GF-D8 (cell line): Measurements from ENCODE around the gene CGB5.
"Not testable (repeated sequence)": the region's sequence is repeated elsewhere in the genome, so short reads cannot be mapped to it uniquely, and the experiment has no call there.

Experiments used
- DNase-seq: peaks from one replicate; lab custom pipeline; 2025; lab: John Stamatoyannopoulos, UW

Gene CGB5

GRCh38 chr19:49020931-49021895 lies 22.4 kb upstream of the CGB5 start:
- DNase-seq: no peak

- DNase-seq: no peak
These were observed 21.5 kb upstream of the CGB5 start for GRCh38 chr19:49022116-49022515.

GRCh38 chr19:49024233-49024632 lies 19.4 kb upstream of the CGB5 start, which contains the start of gene CGB3:
TSS of gene CGB3 (minus strand) at chr19:49024333. CDS start at chr19:49023971, 362 bp downstream.
- not testable (repeated sequence) for DNase-seq

- DNase-seq: not testable (repeated sequence)
These were observed 18.6 kb upstream of the CGB5 start for GRCh38 chr19:49025088-49025487.

- not testable (repeated sequence) for DNase-seq
These were observed 18.0 kb upstream of the CGB5 start for GRCh38 chr19:49025599-49025998.

- not testable (repeated sequence) for DNase-seq
These were observed 15.0 kb upstream of the CGB5 start for GRCh38 chr19:49028686-49029085.

GRCh38 chr19:49029749-49030148 lies 13.9 kb upstream of the CGB5 start:
- DNase-seq: not testable (repeated sequence)

GRCh38 chr19:49030323-49030722 lies 13.3 kb upstream of the CGB5 start:
- DNase-seq: not testable (repeated sequence)

- DNase-seq: not testable (repeated sequence)
These were observed 11.9 kb upstream of the CGB5 start, which contains the start of gene CGB2 for GRCh38 chr19:49031642-49032301. TSS of gene CGB2 (plus strand) at chr19:49031890. CDS start at chr19:49032096, 206 bp downstream.

GRCh38 chr19:49036815-49037214 lies 6.8 kb upstream of the CGB5 start, which contains the start of gene CGB1:
TSS of gene CGB1 (minus strand) at chr19:49036895. CDS start at chr19:49036711, 184 bp downstream.
- DNase-seq: not testable (repeated sequence)

GRCh38 chr19:49038111-49038510 lies 5.5 kb upstream of the CGB5 start:
- not testable (repeated sequence) for DNase-seq

- DNase-seq: not testable (repeated sequence)
These were observed 4.9 kb upstream of the CGB5 start for GRCh38 chr19:49038557-49039276.

GRCh38 chr19:49039736-49040135 lies 3.9 kb upstream of the CGB5 start:
- DNase-seq: not testable (repeated sequence)

- no peak for DNase-seq
These were observed 1.5 kb upstream of the CGB5 start for GRCh38 chr19:49042177-49042576.

GRCh38 chr19:49042666-49043065 lies 982 bp upstream of the CGB5 start:
- not testable (repeated sequence) for DNase-seq

- DNase-seq: not testable (repeated sequence)
These were observed 5.4 kb downstream of the CGB5 start, which contains the start of gene CGB8 for GRCh38 chr19:49049011-49049410. TSS of gene CGB8 (minus strand) at chr19:49049111. CDS start at chr19:49048739, 372 bp downstream.

- not testable (repeated sequence) for DNase-seq
These were observed 6.2 kb downstream of the CGB5 start for GRCh38 chr19:49049834-49050233.

GRCh38 chr19:49050376-49051033 lies 6.9 kb downstream of the CGB5 start:
- DNase-seq: not testable (repeated sequence)

- DNase-seq: no peak
These were observed 12.7 kb downstream of the CGB5 start for GRCh38 chr19:49056101-49056901.

GRCh38 chr19:49056902-49057596 lies 13.4 kb downstream of the CGB5 start:
- not testable (repeated sequence) for DNase-seq
